ENCODE measurements around the gene TMPRSS4.

DNA sequence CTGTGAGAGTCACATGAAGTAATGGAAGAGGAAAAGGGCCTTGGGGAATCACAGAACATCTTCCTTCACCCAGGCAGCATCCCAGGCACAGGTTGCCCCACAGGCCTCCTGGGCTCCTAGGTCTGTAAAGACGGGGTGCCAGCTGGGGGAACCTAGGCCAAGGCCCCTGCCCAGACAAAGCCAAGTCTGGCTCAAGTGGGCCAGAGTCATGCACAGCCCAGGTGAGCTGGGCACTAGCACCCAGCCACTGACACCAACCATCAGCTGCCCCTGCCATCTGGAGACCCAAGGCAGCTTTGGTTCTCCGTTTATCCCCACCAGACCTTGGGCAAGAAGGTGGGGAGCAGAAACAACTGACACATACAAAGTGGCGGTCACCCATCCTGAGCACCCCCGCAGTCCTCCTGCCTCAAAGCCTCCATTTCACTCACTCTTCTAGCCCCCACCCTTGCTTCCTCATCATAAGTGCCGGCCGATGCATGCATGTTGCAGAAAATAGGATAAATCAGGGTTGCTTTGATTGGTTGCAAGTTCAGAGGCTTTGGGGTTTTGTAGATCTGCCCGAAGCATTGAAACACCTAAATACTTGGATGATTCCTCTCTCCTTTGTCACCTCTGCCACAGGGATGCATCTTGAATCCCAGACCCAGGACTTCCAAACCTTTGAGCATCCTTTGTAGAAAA lies 26.5 kb upstream of the TMPRSS4 start:
- TF ChIP-seq, protein P1, sequence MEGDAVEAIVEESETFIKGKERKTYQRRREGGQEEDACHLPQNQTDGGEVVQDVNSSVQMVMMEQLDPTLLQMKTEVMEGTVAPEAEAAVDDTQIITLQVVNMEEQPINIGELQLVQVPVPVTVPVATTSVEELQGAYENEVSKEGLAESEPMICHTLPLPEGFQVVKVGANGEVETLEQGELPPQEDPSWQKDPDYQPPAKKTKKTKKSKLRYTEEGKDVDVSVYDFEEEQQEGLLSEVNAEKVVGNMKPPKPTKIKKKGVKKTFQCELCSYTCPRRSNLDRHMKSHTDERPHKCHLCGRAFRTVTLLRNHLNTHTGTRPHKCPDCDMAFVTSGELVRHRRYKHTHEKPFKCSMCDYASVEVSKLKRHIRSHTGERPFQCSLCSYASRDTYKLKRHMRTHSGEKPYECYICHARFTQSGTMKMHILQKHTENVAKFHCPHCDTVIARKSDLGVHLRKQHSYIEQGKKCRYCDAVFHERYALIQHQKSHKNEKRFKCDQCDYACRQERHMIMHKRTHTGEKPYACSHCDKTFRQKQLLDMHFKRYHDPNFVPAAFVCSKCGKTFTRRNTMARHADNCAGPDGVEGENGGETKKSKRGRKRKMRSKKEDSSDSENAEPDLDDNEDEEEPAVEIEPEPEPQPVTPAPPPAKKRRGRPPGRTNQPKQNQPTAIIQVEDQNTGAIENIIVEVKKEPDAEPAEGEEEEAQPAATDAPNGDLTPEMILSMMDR (IDR thresholded peaks at IDR 0.05): no peak
- TF ChIP-seq POLR2A (IDR thresholded peaks at IDR 0.05): no peak
- no peak for TF ChIP-seq POLR2AphosphoS5 (IDR thresholded peaks at IDR 0.05)

Data from breast epithelium (tissue), 3 donors.